LNCaP clone FGC (cell line): ENCODE data around the gene FICD.
"Not testable (repeated sequence)": the region's sequence is repeated elsewhere in the genome, so short reads cannot be mapped to it uniquely, and the experiment has no call there.

Source experiments
- DNase-seq: peaks from one replicate; pipeline ENCODE4 v3.0.0-alpha.2; 2011; ENCODE audit warnings: low read depth
- H3K4me3 ChIP-seq: 2 replicates; pipeline ENCODE4 v1.5.1; 2011; ENCODE audit warnings: mild to moderate bottlenecking, low read depth, low read length, control low read depth
- CTCF ChIP-seq: IDR thresholded peaks from 2 replicates; pipeline ENCODE4 v1.5.1; 2012; ENCODE audit warnings: mild to moderate bottlenecking; ENCODE audit not compliant: control insufficient read depth, insufficient read depth; ENCODE audit errors: extremely low read depth

Gene FICD

GRCh38 chr12:108538616-108539195 lies 23.6 kb downstream of the FICD start:
- TF ChIP-seq CTCF = no peak
- no peak for DNase-seq
- no peak overlapping the region for H3K4me3 ChIP-seq

- no peak overlapping the region for H3K4me3 ChIP-seq
- DNase-seq = no peak
- TF ChIP-seq CTCF = no peak
Observed at GRCh38 chr12:108542320-108542719, 27.2 kb downstream of the FICD start.

- no peak for TF ChIP-seq CTCF
- no peak for DNase-seq
- H3K4me3 ChIP-seq = no peak overlapping the region
Observed at GRCh38 chr12:108543652-108544051, 28.6 kb downstream of the FICD start.

- no peak for DNase-seq
- TF ChIP-seq CTCF = no peak
- no peak overlapping the region for H3K4me3 ChIP-seq
Observed at GRCh38 chr12:108547686-108548085, 32.6 kb downstream of the FICD start.

GRCh38 chr12:108548954-108549521 lies 34.0 kb downstream of the FICD start:
- H3K4me3 ChIP-seq = peak overlapping the region; percentile 3; the same call in 1 of the 2 replicates
- TF ChIP-seq CTCF = no peak
- no peak for DNase-seq

- DNase-seq = no peak
- no peak for TF ChIP-seq CTCF
- H3K4me3 ChIP-seq = no peak overlapping the region
Observed at GRCh38 chr12:108551535-108551934, 36.5 kb downstream of the FICD start.

- no peak overlapping the region for H3K4me3 ChIP-seq
- no peak for DNase-seq
- no peak for TF ChIP-seq CTCF
Observed at GRCh38 chr12:108553799-108554198, 38.7 kb downstream of the FICD start.

GRCh38 chr12:108555383-108555782 lies 40.3 kb downstream of the FICD start:
- H3K4me3 ChIP-seq, DNase-seq: not testable (repeated sequence)
